Heart right ventricle (tissue), 16 donors: ENCODE data around the gene LARP4B. TPM values are rescaled to one million over a fixed set of nuclear protein-coding genes. Genes with fewer than 3 reads are reported as not detected.

Experiments
- ATAC-seq, 8 donors: fragments of 200-7000 bp; cut with Tn5 transposase; one replicate each; pipeline ENCODE4 v1.9.1; 2020; ENCODE audit warnings: mild to moderate bottlenecking in 8 of 8, moderate library complexity in 8 of 8, moderate number of reproducible peaks in 1 of 8
- DNase-seq, 2 donors: peaks; one replicate each; pipeline ENCODE4 v3.0.0-alpha.2; 2020
- H3K27ac ChIP-seq, 10 donors: fragments of 200-600 bp; sonication (generic) in 2 of 10; one replicate each; pipeline versions ENCODE4 v1.5.0 to v1.8.0; 2020 to 2022; ENCODE audit warnings: mild to moderate bottlenecking in 3 of 10
- H3K27me3 ChIP-seq, 7 donors: fragments of 200-600 bp; one replicate each; pipeline ENCODE4 v1.8.0; 2021 to 2022; ENCODE audit warnings: mild to moderate bottlenecking in 2 of 7
- H3K36me3 ChIP-seq, 9 donors: fragments of 200-600 bp; sonication (generic) in 1 of 9; one replicate each; pipeline versions ENCODE4 v1.5.0 to v1.8.0; 2020 to 2022; ENCODE audit warnings: mild to moderate bottlenecking in 2 of 9
- H3K4me1 ChIP-seq, 9 donors: fragments of 200-600 bp; sonication (generic) in 1 of 9; one replicate each; pipeline versions ENCODE4 v1.5.0 to v1.8.0; 2020 to 2022; ENCODE audit warnings: mild to moderate bottlenecking in 4 of 9
- H3K4me3 ChIP-seq, 10 donors: fragments of 200-600 bp; sonication (generic) in 2 of 10; one replicate each; pipeline versions ENCODE4 v1.5.0 to v1.8.0; 2020 to 2022; ENCODE audit warnings: mild to moderate bottlenecking in 7 of 10, moderate library complexity in 2 of 10
- H3K9me3 ChIP-seq, 11 donors: fragments of 200-600 bp in 10 of 11; sonication (generic) in 2 of 11; one replicate each; pipeline versions ENCODE4 v1.5.0 to v1.8.0; 2013 to 2022; ENCODE audit warnings: mild to moderate bottlenecking in 2 of 11, control low read depth in 1 of 11, moderate library complexity in 1 of 11
- CTCF ChIP-seq, 9 donors: fragments of 200-600 bp; sonication (generic) in 2 of 9; IDR thresholded peaks; one replicate each; pipeline versions ENCODE4 v1.5.0 to v1.8.0; 2021 to 2022; ENCODE audit warnings: antibody characterized with exemption in 9 of 9, mild to moderate bottlenecking in 5 of 9, moderate library complexity in 1 of 9
- WGBS, 2 donors: extraction: QIAGEN DNeasy Blood & Tissue Kit; methylation state at CpG; one replicate each; pipeline ENCODE4 v1.1.7; 2013; ENCODE audit warnings: inconsistent platforms in 1 of 2; 5-methylcytosine and 5-hydroxymethylcytosine counted together
- intact Hi-C, 10 donors: fragments of 100-400 bp; cut with DNase I; formaldehyde crosslinking; loops; one replicate each; pipeline versions ENCODE4 v1.11.1 to v1.14.2; 2022
- polyA plus RNA-seq, 2 donors: library from polyadenylated mRNA; stranded (reverse); fragments of 200-250 nt; gene quantifications; one replicate each; pipeline ENCODE4 v1.2.3, GENCODE V29; 2013
- total RNA-seq, 10 donors: library from RNA; stranded (reverse); fragmentation: NEBNext Ultra II Directional in 3 of 10; extraction: Animal tissue kit (Norgen Biotek cat#: 25700) in 3 of 10; gene quantifications; one replicate each; pipeline versions ENCODE4 v1.2.1 to v1.2.4, GENCODE V29; 2021 to 2023
- donor health status: Arrhythmogenic right ventricular cardiomyopathy.
- donor health status: ischemic (EF 13 %, LVEDD 7.1; RV severe dilation, severe dysfunction).
- donor health status: healthy with polysubstance abuse.
- donor health status: DM: no; HTN: yes; CAD: no.
- donor health status: DM: no; HTN: no; CAD: no.
- donor health status: ischemic (EF 25% LVEDD 6.9; RV normal size, moderate dysfunction).
- donor health status: ischemic (EF 25% LVEDD 5.7; RV mildly dilated, moderate dysfunction).
- donor health status: healthy.
- donor health status: DM: yes; HTN: yes; CAD: no.
- donor health status: Ischemic cardiomyopathy.
- donor health status: ischemic (EF 35%, LVEDD 5.7; RV mildly dilated, moderate dysfunction).
- donor health status: nonischemic (EF 11% LVEDD 7.7; RV severe dilation, severe dysfunction).
- donor health status: DM: yes; HTN: yes; CAD: no.
- donor health status: PGD.
- donor health status: ischemic (EF 29% LVEDD 5.4; RV normal size, mild dysfunction).
- donor health status: nonischemic (EF 23%, LVEDD 6.1; RV moderate dilation, normal function).

Gene LARP4B
- total and polyA plus RNA-seq, 12 donors = 10.6 to 82.6 (median 61.9) TPM

- H3K36me3 ChIP-seq = peaks cover 0 to 83% (median 20%) of the 10 kb centered on the region in 9 donors
- no peak for ATAC-seq
- intact Hi-C loops = loop anchor here in 4 of 10 donors (5.0 to 10.0 kb wide), 2 partner anchors 143 to 746 kb away; partner anchors contain the start of gene GTPBP4 (in 3 of the 4)
Observed at GRCh38 chr10:841535-841934, 90.0 kb downstream of the LARP4B start.

GRCh38 chr10:839550-840205 is 91.8 kb downstream of the LARP4B start:
- ATAC-seq (no peak), DNase-seq (no peak)
- H3K36me3 ChIP-seq = peaks cover 0 to 96% (median 20%) of the 10 kb centered on the region in 9 donors
- no peak overlapping the region for H3K27ac ChIP-seq
- H3K4me3 ChIP-seq = no peak overlapping the region
- H3K9me3 ChIP-seq = no peaks in the 10 kb centered on the region
- H3K27me3 ChIP-seq = no peaks in the 10 kb centered on the region
- intact Hi-C loops = loop anchor here in 4 of 10 donors (5.0 to 10.0 kb wide), 2 partner anchors 145 to 748 kb away; partner anchors contain the start of gene GTPBP4 (in 3 of the 4)
- 96 to 97% methylated on average over 9 of the region's 9 CpGs for WGBS, 2 donors
- no peak for TF ChIP-seq CTCF (IDR thresholded peaks at IDR 0.05)
- peaks cover 0 to 9% (median 0%) of the 10 kb centered on the region in 9 donors for H3K4me1 ChIP-seq

More at GRCh38 chr10:841535-841934, 90.0 kb downstream of the LARP4B start:
- peaks cover 0 to 27% (median 14%) of the 10 kb centered on the region in 9 donors for H3K4me1 ChIP-seq
- H3K4me3 ChIP-seq = no peak overlapping the region
- H3K27ac ChIP-seq = no peak overlapping the region
- no peaks in the 10 kb centered on the region for H3K9me3 ChIP-seq
- no peak for TF ChIP-seq CTCF (IDR thresholded peaks at IDR 0.05)
- no peaks in the 10 kb centered on the region for H3K27me3 ChIP-seq
- 97% methylated on average over 5 of the region's 5 CpGs for WGBS, 2 donors
- DNase-seq = no peak

GRCh38 chr10:836782-837181 is 94.7 kb downstream of the LARP4B start:
- Histone ChIP-seq H3K27me3 (no peaks in the 10 kb centered on the region), H3K4me3 (no peak overlapping the region), H3K9me3 (no peaks in the 10 kb centered on the region), H3K36me3 (peaks cover 0 to 93% (median 8%) of the 10 kb centered on the region in 9 donors), H3K4me1 (no peaks in the 10 kb centered on the region), H3K27ac (no peak overlapping the region)
- intact Hi-C loops = no loop called here
- TF ChIP-seq CTCF (IDR thresholded peaks at IDR 0.05) = no peak
- no peak for DNase-seq
- no peak for ATAC-seq
- WGBS, 2 donors = 84 to 89% methylated on average over 7 of the region's 7 CpGs

- no peaks in the 10 kb centered on the region for H3K4me1 ChIP-seq
- intact Hi-C loops = no loop called here
- no peak for ATAC-seq
- no peaks in the 10 kb centered on the region for H3K9me3 ChIP-seq
- no peak overlapping the region for H3K27ac ChIP-seq
- H3K36me3 ChIP-seq = peaks cover 0 to 92% (median 5%) of the 10 kb centered on the region in 9 donors
- TF ChIP-seq CTCF (IDR thresholded peaks at IDR 0.05) = no peak
- H3K4me3 ChIP-seq = no peak overlapping the region
- H3K27me3 ChIP-seq = no peaks in the 10 kb centered on the region
- DNase-seq = no peak
- WGBS, 2 donors = 99% methylated on average over 5 of the region's 5 CpGs
Observed at GRCh38 chr10:834493-834892, 97.0 kb downstream of the LARP4B start.
